KBM-7 (cell line): ENCODE data around the gene ATOSA.
A peak's percentile ranks its signal among the peaks of the same experiment; 100 is the strongest.

ENCODE experiments used
- DNase-seq: peaks from one replicate; pipeline ENCODE4 v3.0.0-alpha.2; 2015
- in situ Hi-C: fragments of 300-500 bp; cut with MboI; formaldehyde crosslinking; loops from 2 replicates; pipeline ENCODE4 v1.14.3; 2020; ENCODE audit warnings: low sequenced_read_pairs, low pct_unique_long_range_greater_than_20kb, mixed read lengths

Gene ATOSA

GRCh38 chr15:52657338-52657737 lies 21.9 kb downstream of the ATOSA start:
- no peak for DNase-seq
- in situ Hi-C loops, result no loop called here

GRCh38 chr15:52656412-52656811 lies 22.8 kb downstream of the ATOSA start:
- DNase-seq, result no peak
- in situ Hi-C loops, result no loop called here

- DNase-seq, result peak; percentile 26
- in situ Hi-C loops, result no loop called here
These were observed 25.7 kb downstream of the ATOSA start for GRCh38 chr15:52653431-52653964.

GRCh38 chr15:52652984-52653383 lies 26.2 kb downstream of the ATOSA start:
- in situ Hi-C loops, result no loop called here
- DNase-seq, result peak; percentile 28

GRCh38 chr15:52652286-52652685 lies 26.9 kb downstream of the ATOSA start:
- no peak for DNase-seq
- in situ Hi-C loops, result no loop called here

- in situ Hi-C loops, result no loop called here
- peak; percentile 82 for DNase-seq
These were observed 27.3 kb downstream of the ATOSA start for GRCh38 chr15:52651868-52652267.

GRCh38 chr15:52651114-52651513 lies 28.1 kb downstream of the ATOSA start:
- in situ Hi-C loops, result no loop called here
- no peak for DNase-seq

GRCh38 chr15:52649686-52650085 lies 29.5 kb downstream of the ATOSA start:
- DNase-seq, result no peak
- in situ Hi-C loops, result no loop called here

GRCh38 chr15:52645916-52646315 lies 33.3 kb downstream of the ATOSA start:
- DNase-seq, result no peak
- in situ Hi-C loops, result no loop called here

- no peak for DNase-seq
- in situ Hi-C loops, result no loop called here
These were observed 36.5 kb downstream of the ATOSA start for GRCh38 chr15:52642386-52643361.

GRCh38 chr15:52636459-52636858 lies 42.7 kb downstream of the ATOSA start:
- in situ Hi-C loops, result no loop called here

GRCh38 chr15:52635908-52636307 lies 43.3 kb downstream of the ATOSA start:
- in situ Hi-C loops, result no loop called here
- DNase-seq, result no peak

More at GRCh38 chr15:52636459-52636858, 42.7 kb downstream of the ATOSA start:
- DNase-seq, result no peak
